ENCODE data around the gene PRR32.
"Not testable (repeated sequence)": the region's sequence is repeated elsewhere in the genome, so short reads cannot be mapped to it uniquely, and the experiment has no call there.

PRR32 gene, protein sequence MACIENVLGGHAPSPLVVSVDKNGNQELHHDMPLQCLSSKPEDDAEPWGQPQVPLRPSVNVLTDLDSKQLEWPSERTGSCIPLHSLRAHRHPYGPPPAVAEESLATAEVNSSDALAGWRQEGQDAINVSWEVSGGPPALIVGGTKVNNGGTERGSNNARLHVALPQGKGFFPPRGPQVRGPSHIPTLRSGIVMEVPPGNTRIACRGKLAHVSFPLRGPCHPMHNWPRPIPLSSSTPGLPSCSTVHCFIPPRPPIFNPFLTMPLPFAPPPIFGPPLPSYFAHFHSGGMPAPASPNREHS

GRCh38 chrX:126819429-126819828 is at the start of gene PRR32:
Gene PRR32 (plus strand): TSS chrX:126819729. CDS start chrX:126819844, 115 bp downstream.
- DNase-seq (ENCODE audit: low spot score) = no peak
- no peaks in the 10 kb centered on the region for H3K4me1 Mint-ChIP-seq (ENCODE audit: low read depth)
- no peak within 1 kb of the TSS for H3K4me3 Mint-ChIP-seq
- no peaks in the 10 kb centered on the region for H3K36me3 Mint-ChIP-seq (ENCODE audit: low read depth)
- H3K27ac Mint-ChIP-seq = no peak within 1 kb of the TSS
- H3K27me3 Mint-ChIP-seq (ENCODE audit: low read depth) = no peaks in the 10 kb centered on the region
- H3K9me3 Mint-ChIP-seq = no peaks in the 10 kb centered on the region

GRCh38 chrX:126770179-126770578 is 49.4 kb upstream of the PRR32 start:
- H3K27me3 Mint-ChIP-seq (ENCODE audit: low read depth) = no peaks in the 10 kb centered on the region
- no peak for DNase-seq (ENCODE audit: low spot score)
- H3K9me3 Mint-ChIP-seq = no peaks in the 10 kb centered on the region
- H3K4me1 Mint-ChIP-seq (ENCODE audit: low read depth) = no peaks in the 10 kb centered on the region
- no peak overlapping the region for H3K27ac Mint-ChIP-seq
- H3K36me3 Mint-ChIP-seq (ENCODE audit: low read depth) = no peaks in the 10 kb centered on the region
- H3K4me3 Mint-ChIP-seq = no peak overlapping the region

- Mint-ChIP-seq H3K27me3 (ENCODE audit: low read depth) (no peaks in the 10 kb centered on the region), H3K4me3 (no peak overlapping the region), H3K27ac (no peak overlapping the region), H3K9me3 (no peaks in the 10 kb centered on the region), H3K36me3 (ENCODE audit: low read depth) (no peaks in the 10 kb centered on the region), H3K4me1 (ENCODE audit: low read depth) (no peaks in the 10 kb centered on the region)
- no peak for DNase-seq (ENCODE audit: low spot score)
Measured at GRCh38 chrX:126785539-126785938, 34.0 kb upstream of the PRR32 start.

DNA sequence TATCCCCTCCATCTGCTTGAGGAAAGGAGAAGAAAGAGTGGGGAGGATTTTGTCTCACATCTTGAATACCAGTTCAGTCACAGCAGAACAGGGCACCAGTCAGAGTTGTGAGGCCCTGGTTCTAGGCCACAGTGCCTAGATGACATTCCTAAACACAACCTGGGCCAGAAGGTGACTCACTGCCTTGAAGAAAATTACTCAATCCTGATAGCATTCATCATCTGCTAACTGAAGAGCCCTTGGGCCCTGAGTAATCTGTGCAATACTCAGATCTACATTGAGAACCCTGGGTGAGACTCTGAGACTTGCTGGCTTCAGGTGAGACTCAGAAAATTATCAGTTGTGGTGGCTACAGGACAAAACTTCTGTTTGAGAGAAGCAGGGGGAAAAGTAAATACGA is 20.5 kb upstream of the PRR32 start:
- Mint-ChIP-seq H3K27ac (no peak overlapping the region), H3K9me3 (no peaks in the 10 kb centered on the region), H3K4me3 (no peak overlapping the region)

DNA sequence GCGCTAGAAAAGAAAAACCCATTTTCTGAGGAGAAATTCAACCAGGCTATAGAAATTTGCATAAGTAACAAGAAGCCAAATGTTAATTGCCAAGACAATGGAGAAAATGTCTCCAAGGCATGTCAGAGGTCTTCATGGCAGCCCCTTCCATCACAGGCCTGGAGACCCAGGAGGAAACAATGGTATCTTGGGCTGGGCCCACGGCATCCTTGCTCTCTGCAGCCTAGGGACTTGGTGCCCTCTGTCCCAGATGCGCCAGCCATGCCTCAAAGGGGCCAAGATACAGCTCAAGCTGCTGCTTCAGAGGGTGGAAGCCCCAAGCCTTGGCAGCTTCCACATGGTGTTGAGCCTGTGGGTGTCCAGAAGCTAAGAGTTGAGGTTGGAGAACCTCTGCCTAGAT is 12.7 kb upstream of the PRR32 start:
- H3K4me1 Mint-ChIP-seq (ENCODE audit: low read depth) = not testable (repeated sequence)

More for the DNA sequence above, 20.5 kb upstream of the PRR32 start:
- Mint-ChIP-seq H3K27me3 (ENCODE audit: low read depth) (no peaks in the 10 kb centered on the region), H3K4me1 (ENCODE audit: low read depth) (no peaks in the 10 kb centered on the region), H3K36me3 (ENCODE audit: low read depth) (no peaks in the 10 kb centered on the region)
- DNase-seq (ENCODE audit: low spot score) = no peak

GRCh38 chrX:126815806-126816205 is 3.7 kb upstream of the PRR32 start:
- no peak for DNase-seq (ENCODE audit: low spot score)
- Mint-ChIP-seq H3K27ac (no peak overlapping the region), H3K9me3 (no peaks in the 10 kb centered on the region), H3K36me3 (ENCODE audit: low read depth) (no peaks in the 10 kb centered on the region), H3K27me3 (ENCODE audit: low read depth) (no peaks in the 10 kb centered on the region), H3K4me1 (ENCODE audit: low read depth) (no peaks in the 10 kb centered on the region), H3K4me3 (no peak overlapping the region)

More for the DNA sequence above, 12.7 kb upstream of the PRR32 start:
- H3K9me3 Mint-ChIP-seq; H3K27me3 Mint-ChIP-seq (ENCODE audit: low read depth); H3K36me3 Mint-ChIP-seq (ENCODE audit: low read depth); H3K4me3 Mint-ChIP-seq; DNase-seq (ENCODE audit: low spot score); H3K27ac Mint-ChIP-seq: not testable (repeated sequence)

DNA sequence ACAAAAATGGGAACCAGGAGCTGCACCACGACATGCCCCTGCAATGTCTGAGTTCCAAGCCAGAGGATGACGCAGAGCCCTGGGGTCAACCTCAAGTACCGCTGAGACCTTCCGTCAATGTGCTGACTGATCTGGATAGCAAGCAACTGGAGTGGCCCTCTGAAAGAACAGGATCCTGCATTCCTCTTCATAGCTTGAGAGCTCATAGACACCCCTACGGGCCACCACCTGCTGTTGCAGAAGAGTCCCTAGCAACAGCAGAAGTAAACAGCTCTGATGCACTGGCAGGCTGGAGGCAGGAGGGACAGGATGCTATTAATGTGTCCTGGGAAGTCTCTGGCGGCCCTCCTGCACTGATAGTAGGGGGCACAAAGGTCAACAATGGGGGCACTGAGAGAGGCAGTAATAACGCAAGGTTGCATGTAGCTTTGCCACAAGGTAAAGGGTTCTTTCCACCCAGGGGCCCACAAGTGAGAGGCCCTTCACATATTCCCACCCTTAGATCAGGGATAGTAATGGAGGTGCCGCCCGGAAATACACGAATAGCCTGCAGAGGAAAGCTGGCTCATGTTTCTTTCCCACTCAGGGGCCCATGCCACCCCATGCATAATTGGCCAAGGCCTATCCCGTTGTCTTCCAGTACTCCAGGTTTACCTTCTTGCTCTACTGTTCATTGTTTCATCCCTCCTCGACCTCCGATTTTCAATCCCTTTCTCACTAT is 1.3 kb downstream of the PRR32 start:
- Mint-ChIP-seq H3K27me3 (ENCODE audit: low read depth) (no peaks in the 10 kb centered on the region), H3K4me1 (ENCODE audit: low read depth) (no peaks in the 10 kb centered on the region), H3K9me3 (no peaks in the 10 kb centered on the region), H3K4me3 (no peak overlapping the region), H3K36me3 (ENCODE audit: low read depth) (no peaks in the 10 kb centered on the region), H3K27ac (no peak overlapping the region)
- DNase-seq (ENCODE audit: low spot score) = no peak

DNA sequence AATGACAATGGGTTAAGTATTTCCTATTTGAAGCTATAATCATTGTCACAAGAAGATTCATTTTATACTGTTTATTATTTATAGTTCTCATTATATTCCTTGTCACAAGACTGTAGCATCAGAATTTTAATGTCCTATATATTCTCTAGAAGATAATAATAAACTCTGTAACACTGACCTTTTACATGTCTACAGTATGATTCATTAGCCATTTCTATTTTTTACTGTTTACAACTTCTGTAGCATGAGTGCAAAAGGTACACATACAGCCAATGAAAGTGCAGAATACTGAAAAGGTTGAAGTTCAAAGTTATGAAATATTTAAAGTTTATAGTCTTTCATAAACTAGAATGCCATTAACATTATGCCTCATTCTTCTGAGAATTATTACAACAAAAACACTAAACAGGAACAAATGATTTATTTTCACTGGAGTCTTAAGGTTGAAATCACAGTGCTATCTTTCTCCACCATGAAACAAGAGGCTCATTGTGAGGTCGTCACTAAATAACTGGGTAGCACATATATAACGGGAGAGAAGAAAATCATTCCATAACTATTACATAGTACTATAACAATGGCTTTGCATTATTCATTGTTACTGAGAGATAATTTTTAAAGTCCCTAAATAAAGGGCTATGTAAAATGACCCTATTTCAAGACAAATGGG is 4.9 kb downstream of the PRR32 start:
- no peak overlapping the region for H3K27ac Mint-ChIP-seq
- H3K27me3 Mint-ChIP-seq (ENCODE audit: low read depth) = no peaks in the 10 kb centered on the region
- no peaks in the 10 kb centered on the region for H3K36me3 Mint-ChIP-seq (ENCODE audit: low read depth)
- H3K9me3 Mint-ChIP-seq = no peaks in the 10 kb centered on the region
- H3K4me3 Mint-ChIP-seq = no peak overlapping the region
- H3K4me1 Mint-ChIP-seq (ENCODE audit: low read depth) = no peaks in the 10 kb centered on the region
- no peak for DNase-seq (ENCODE audit: low spot score)

GRCh38 chrX:126825566-126826193 is 6.2 kb downstream of the PRR32 start:
- Mint-ChIP-seq H3K36me3 (ENCODE audit: low read depth) (no peaks in the 10 kb centered on the region), H3K27ac (no peak overlapping the region), H3K4me3 (no peak overlapping the region), H3K9me3 (no peaks in the 10 kb centered on the region), H3K27me3 (ENCODE audit: low read depth) (no peaks in the 10 kb centered on the region), H3K4me1 (ENCODE audit: low read depth) (no peaks in the 10 kb centered on the region)
- no peak for DNase-seq (ENCODE audit: low spot score)

GRCh38 chrX:126836186-126836585 is 16.7 kb downstream of the PRR32 start:
- no peaks in the 10 kb centered on the region for H3K9me3 Mint-ChIP-seq
- no peak for DNase-seq (ENCODE audit: low spot score)

DNA sequence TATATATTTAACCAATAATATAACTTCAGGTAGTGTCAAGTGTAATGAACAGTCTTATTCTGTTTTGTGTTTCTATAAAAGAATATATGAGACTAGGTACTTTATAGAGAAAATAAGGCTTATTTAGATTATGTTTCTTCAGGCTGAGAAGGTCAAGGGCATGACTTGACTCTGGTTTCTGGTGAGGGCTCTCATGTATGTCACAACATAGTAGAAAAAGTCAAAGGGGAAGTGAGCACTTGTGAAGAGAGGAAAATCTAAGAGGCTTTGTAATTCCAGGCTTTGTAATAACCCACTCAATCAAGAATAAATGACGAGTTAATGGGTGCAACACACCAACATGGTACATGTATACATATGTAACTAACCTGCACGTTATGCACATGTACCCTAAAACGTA is 27.6 kb downstream of the PRR32 start:
- Mint-ChIP-seq H3K27me3 (ENCODE audit: low read depth) (no peaks in the 10 kb centered on the region), H3K4me3 (no peak overlapping the region)

More at GRCh38 chrX:126836186-126836585, 16.7 kb downstream of the PRR32 start:
- Mint-ChIP-seq H3K4me1 (ENCODE audit: low read depth) (no peaks in the 10 kb centered on the region), H3K27me3 (ENCODE audit: low read depth) (no peaks in the 10 kb centered on the region), H3K4me3 (no peak overlapping the region), H3K27ac (no peak overlapping the region), H3K36me3 (ENCODE audit: low read depth) (no peaks in the 10 kb centered on the region)

DNA sequence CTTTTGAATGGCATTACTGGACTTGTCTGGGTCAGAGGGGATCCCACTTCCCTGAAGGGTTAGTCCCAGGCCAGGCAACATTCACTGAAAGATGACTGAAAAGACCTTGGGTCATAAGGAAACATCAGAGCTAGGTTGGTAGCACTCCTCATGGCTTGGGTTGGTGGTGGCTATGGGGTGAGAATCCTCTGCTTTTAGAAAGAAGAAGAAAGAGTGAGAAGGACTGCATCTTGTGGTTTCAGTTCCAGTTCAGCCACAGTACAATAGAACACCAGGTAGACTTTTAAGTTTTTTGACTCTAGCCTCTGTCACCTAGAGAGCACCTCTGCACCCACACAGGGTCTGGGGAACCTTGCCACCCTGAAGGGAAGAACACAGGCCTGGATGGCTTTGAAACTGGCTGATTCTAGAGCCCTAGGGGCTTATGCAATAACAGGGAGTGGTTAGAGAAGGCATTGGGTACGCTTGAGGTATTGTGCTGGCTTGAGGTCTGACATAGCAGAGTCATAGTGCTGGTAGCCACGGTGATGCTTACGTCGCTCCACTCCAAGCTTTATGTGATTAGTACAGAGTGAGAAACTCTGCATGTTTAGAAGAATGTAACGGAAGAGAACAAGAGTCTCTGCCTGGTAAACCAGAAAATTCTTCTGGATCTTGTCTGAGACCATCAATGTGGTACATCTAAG is 36.5 kb downstream of the PRR32 start:
- no peak overlapping the region for H3K4me3 Mint-ChIP-seq
- H3K27ac Mint-ChIP-seq = no peak overlapping the region
- no peaks in the 10 kb centered on the region for H3K27me3 Mint-ChIP-seq (ENCODE audit: low read depth)
- DNase-seq (ENCODE audit: low spot score) = no peak
- no peaks in the 10 kb centered on the region for H3K4me1 Mint-ChIP-seq (ENCODE audit: low read depth)
- peaks cover 10% of the 10 kb centered on the region for H3K9me3 Mint-ChIP-seq
- no peaks in the 10 kb centered on the region for H3K36me3 Mint-ChIP-seq (ENCODE audit: low read depth)

More for the DNA sequence above, 27.6 kb downstream of the PRR32 start:
- H3K9me3 Mint-ChIP-seq = peaks cover 4% of the 10 kb centered on the region
- H3K4me1 Mint-ChIP-seq (ENCODE audit: low read depth) = no peaks in the 10 kb centered on the region
- no peak overlapping the region for H3K27ac Mint-ChIP-seq
- H3K36me3 Mint-ChIP-seq (ENCODE audit: low read depth) = no peaks in the 10 kb centered on the region
- DNase-seq (ENCODE audit: low spot score) = no peak
